Stimulated activated naive CD8-positive, alpha-beta T cell treated with anti-CD3 and anti-CD28 coated beads, Interleukin-15, Interleukin-2, amounts not matched to agents 100 U/mL and 50 U/mL, for 24 hours (primary cell): ENCODE data around the gene PPRC1.
"Not testable (repeated sequence)": the region's sequence is repeated elsewhere in the genome, so short reads cannot be mapped to it uniquely, and the experiment has no call there.

Source experiments
- ATAC-seq: fragments of 150-1000 bp; cut with Tn5 transposase; one replicate; pipeline ENCODE4 v1.10.0; 2021
- DNase-seq: peaks from one replicate; pipeline ENCODE4 v3.0.0; 2021

Gene PPRC1

DNA sequence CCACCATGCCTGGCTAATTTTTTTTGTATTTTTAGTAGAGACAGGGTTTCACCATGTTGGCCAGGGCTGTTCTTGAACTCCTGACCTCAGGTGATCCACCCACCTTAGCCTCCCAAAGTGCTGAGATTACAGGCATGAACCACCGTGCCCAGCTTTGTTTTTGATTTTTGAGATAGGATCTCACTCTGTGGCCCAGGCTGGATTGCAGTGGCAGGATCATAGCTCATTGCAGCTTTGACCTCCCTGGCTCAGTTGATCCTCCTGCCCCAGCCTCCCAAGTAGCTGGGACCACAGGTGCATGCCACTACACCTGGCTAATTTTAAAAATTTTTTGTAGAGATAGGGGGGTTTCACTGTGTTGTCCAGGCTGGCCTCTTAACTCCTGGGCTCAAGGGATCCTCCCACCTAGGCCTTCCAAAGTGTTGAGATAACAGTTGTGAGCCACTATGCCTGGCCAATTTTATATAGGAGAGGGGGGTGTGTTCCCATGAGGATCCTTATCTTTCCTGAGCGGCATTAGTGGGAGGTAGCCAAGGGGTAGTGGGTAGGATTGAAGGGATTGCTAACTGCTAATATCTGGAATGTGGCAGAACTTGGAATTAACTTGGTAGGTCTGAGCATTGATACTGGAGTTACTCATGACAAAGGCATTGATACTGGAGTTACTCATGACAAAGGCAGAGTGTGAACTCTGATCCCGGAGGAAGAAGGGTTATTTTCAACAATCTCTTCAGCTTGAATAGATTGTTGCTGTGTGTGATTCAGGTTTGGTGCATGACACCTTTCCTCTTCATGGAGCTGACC is 18.3 kb downstream of the PPRC1 start:
- ATAC-seq, result no peak
- no peak for DNase-seq

- DNase-seq (peak; percentile 100), ATAC-seq (peak; percentile 95)
Measured at GRCh38 chr10:102151774-102152544, 19.1 kb downstream of the PPRC1 start, which contains the start of gene NOLC1. Gene NOLC1 (plus strand): TSS chr10:102152389. CDS start chr10:102152411, 22 bp downstream.

DNA sequence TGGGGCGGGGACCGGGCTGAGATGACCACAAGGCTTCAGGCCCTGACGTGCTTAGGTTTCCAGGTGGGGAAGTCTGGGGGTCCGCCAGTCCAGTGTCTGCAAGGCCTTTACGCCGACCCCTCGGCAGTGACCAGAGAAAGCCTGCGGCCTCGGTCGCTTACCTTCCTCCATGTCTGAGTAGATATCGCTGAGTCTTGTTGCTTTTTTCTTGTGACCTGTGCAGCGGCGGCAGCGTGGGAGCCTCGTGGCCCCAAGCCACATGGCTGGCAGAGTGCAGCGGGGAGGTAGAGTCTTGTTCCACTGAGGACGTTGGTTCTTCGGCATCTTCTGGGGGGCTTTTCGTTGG is 19.7 kb downstream of the PPRC1 start:
- DNase-seq (peak; percentile 60), ATAC-seq (peak; percentile 15)

GRCh38 chr10:102153093-102153620 is 20.3 kb downstream of the PPRC1 start:
- DNase-seq (no peak), ATAC-seq (no peak)

- no peak for ATAC-seq
- DNase-seq, result no peak
Measured at GRCh38 chr10:102154466-102155116, 21.8 kb downstream of the PPRC1 start.

DNA sequence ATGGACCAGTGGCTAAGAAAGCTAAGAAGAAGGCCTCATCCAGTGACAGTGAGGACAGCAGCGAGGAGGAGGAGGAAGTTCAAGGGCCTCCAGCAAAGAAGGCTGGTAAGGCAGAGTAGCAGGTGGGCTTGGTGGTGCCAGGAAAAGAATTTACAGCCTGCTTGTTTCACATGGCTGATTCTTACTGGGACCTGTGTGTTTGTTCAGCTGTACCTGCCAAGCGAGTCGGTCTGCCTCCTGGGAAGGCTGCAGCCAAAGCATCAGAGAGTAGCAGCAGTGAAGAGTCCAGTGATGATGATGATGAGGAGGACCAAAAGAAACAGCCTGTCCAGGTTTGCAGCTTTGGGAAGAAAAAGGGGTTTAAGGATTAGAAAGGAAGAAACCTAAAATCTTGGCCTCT is 24.4 kb downstream of the PPRC1 start:
- ATAC-seq, result no peak
- no peak for DNase-seq

DNA sequence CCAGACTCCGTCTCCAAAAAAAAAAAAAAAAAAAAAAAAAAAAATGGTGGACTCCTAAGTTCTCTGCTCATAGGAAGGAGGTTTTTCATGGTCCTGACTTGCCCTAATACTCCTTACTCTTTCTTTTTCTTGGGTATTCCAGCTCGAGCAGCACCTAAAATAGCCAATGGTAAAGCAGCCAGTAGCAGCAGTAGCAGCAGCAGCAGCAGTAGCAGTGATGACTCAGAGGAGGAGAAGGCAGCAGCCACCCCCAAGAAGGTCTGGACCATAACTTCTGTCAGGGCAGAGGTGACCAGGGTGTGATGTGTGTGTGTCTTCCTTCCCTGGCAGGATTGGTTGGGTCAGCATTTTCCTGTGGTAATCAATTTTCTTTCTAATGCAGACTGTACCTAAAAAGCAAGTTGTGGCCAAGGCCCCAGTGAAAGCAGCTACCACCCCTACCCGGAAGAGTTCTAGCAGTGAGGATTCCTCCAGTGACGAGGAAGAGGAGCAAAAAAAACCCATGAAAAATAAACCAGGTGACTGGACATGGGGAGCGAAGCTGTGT is 26.3 kb downstream of the PPRC1 start:
- no peak for ATAC-seq
- no peak for DNase-seq

DNA sequence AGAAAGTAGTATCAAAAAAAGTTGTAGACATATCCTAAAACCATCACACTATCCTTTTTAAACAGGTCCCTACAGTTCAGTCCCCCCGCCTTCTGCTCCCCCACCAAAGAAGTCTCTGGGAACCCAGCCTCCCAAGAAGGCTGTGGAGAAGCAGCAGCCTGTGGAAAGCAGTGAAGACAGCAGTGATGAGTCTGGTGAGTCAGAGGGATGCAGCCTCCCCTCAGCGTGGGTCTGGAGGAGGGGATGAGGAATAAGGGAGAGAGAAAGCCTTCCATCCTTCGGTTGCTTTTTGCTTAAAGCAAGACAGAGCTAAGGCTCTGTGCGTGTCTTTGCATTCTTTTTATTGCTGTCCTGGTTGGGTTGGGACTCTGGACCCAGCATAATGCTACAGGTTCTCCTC is 27.0 kb downstream of the PPRC1 start:
- no peak for DNase-seq
- ATAC-seq, result no peak

DNA sequence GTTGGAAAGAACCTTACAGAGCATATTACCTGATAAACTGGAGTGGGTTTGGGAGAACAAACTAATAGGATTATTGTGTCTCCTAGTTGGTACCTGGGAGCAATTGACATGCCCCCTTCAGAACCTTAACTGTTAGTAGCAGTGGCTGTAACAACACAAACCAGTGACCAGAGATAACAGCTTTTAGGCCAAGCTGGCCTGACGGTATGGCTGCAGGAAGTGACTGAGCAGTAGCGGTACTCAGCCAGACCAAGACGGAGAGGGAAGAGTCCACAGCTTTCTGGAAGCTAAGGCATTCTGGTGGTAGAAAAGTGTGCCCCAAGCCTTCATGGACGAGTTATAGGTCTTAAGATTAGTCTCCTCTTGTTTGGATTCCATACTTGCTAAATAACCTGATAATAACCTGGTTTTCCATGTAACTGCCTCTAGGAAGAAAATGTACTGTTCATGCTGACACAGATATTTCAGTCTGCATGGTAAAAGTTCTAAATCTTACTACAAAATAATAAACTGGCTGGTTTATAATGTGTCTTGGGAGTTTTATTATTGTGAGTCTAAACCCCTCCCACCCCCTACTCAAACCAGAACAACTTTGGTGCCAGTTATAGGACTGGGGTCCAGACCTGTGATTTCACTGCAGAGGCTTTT is 30.6 kb downstream of the PPRC1 start:
- ATAC-seq (no peak), DNase-seq (no peak)

DNA sequence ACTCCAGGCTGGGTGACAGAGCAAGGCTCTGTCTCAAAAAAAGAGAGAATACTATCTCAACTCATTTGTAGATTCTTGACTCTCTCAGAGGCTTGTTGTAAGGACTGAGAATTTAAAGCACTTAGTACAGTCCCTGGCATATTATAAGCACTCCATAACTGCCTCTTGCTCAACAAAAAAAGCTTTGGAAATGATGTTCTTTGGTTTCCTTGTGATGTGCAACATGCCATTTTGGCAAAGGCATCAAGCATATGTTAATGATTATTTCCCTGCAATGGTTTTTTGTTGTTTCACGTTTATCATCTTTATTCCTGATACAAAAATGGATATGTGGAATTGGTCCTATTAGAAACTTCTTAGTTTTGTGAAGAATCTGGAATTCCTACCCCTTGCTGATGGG is 35.0 kb downstream of the PPRC1 start:
- no peak for DNase-seq
- ATAC-seq, result no peak

- ATAC-seq, result no peak
- DNase-seq, result no peak
Measured at GRCh38 chr10:102170602-102171001, 37.8 kb downstream of the PPRC1 start.

DNA sequence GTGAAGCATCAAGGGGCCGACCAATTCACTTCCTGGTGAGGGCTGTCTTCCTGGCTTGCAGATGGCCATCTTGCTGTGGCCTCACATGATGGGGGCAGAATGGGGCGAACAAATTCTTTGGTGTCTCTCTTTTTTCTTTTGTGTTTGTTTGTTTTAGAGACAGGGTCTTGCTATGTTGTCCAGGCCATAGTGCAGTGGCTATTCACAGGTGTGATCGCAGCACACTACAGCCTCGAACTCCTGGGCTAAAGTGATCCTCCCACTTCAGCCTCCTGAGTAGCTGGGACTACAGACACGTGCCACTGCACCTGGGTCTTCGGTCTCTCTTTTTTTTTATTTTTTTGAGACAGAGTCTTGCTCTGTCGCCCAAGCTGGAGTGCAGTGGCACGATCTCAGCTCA is 39.4 kb downstream of the PPRC1 start:
- ATAC-seq (no peak), DNase-seq (no peak)

DNA sequence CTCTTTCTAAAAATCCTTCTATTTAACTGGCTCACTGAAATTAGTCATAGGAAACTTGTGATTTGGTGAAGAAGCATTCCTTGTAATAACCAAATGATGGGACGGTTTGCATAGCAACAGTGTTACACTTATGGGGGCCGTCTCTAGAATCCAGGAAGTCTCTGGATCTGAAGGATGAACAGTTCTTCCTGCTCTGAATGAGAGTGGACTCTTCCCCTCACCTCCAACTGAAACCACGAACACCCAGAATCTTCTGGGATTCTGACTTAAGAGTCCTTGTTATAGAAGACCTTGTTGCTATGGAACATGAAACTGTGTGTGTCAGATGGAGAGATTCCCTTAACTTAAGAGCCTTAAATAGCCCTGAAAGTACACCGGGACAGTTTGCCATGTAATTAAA is 42.6 kb downstream of the PPRC1 start:
- ATAC-seq (no peak), DNase-seq (no peak)

- no peak for DNase-seq
- ATAC-seq, result no peak
Measured at GRCh38 chr10:102184606-102185005, 51.8 kb downstream of the PPRC1 start.

DNA sequence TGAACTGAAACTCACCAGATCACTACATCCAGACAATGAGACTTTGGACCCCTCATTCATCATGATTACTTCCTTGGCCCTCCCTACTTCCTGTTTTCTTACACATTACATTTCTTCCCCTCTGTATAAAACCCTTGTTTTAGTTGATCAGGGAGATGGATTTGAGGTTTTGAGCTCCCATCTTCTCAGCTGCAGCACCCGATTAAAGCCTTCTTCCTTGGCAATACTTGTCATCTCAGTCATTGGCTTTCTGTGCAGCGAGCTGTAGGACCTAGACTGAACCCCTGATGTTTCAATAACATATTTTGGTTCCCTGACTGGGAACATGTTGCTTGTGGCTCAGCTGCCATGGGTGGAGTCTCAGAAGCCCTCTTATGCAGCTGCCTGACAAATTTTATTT is 52.4 kb downstream of the PPRC1 start:
- DNase-seq, result no peak
- ATAC-seq, result no peak

- ATAC-seq (no peak), DNase-seq (no peak)
Measured at GRCh38 chr10:102185811-102186527, 53.1 kb downstream of the PPRC1 start.

- ATAC-seq (no peak), DNase-seq (no peak)
Measured at GRCh38 chr10:102188298-102188940, 55.6 kb downstream of the PPRC1 start.

DNA sequence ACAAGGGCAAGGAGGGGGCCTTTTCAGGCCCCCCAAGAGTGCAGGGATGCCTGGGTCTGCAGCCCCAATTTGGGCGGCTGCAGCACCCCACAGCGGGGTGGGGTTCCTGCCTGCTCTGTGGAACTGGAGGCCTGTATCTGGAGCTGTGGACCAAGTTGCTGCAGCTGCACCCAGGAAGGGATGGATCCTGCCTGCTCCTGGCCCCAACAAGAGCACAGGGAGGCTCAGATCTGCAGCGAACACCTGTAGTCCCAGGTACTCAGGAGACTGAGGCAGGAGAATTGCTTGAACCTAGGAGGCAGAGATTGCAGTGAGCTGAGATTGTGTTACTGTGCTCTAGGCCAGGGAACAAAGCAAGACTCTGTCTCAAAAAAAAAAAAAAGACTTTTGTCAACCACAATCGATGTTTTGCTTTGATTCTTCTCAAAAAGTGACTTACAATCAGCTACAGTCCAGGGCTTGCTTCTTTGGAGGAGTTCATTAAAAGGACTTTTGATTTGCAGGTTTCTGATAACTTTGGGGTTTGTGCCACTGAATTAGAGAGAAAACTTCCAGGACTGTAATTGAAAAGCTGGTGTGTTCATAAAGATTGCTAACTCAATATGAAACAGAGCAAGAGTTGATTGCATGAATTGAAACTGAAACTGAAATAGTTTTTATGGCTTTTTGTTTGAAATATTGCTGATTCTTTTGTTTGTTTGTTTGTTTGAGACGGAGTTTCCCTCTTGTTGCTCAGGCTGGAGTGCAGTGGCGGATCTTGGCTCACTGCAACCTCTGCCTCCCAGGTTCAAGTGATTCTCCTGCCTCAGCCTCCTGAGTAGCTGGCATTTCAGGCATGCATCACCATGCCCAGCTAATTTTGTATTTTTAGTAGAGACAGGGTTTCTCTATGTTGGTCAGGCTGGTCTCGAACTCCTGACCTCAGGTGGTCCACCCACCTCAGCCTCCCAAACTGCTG is 56.4 kb downstream of the PPRC1 start:
- not testable (repeated sequence) for DNase-seq
- peak; percentile 55 for ATAC-seq

GRCh38 chr10:102191956-102192355 is 59.1 kb downstream of the PPRC1 start:
- ATAC-seq (no peak), DNase-seq (no peak)
